IMR-90 (cell line): ENCODE measurements around the gene IL36RN. TPM values are rescaled to one million over a fixed set of nuclear protein-coding genes. Genes with fewer than 3 reads are reported as not detected.

Experiments
- microRNA-seq, 2 experiments: library from miRNA; stranded (forward) in 1 of 2; unstranded in 1 of 2; fragments of 10-50 nt in 1 of 2; fragments of <30 nt in 1 of 2; gene quantifications in 1 of 2; microRNA quantifications in 1 of 2; one replicate each; pipeline versions ENCODE3 to v1.1.0; 2013 to 2020; ENCODE audit not compliant: insufficient read depth in 1 of 2, insufficient read length in 1 of 2, unreplicated experiment in 1 of 2
- polyA plus RNA-seq, 3 experiments: library from polyadenylated mRNA; depleted of rRNA; stranded (reverse); fragments of >200 nt; gene quantifications; 2 replicates each; pipeline ENCODE4 v1.2.3, GENCODE V29; 2012; ENCODE audit warnings: low replicate concordance in 1 of 3
- small RNA-seq, 5 experiments: library from RNA; depleted of rRNA; stranded (forward); fragments of <200 nt; gene quantifications; one replicate each; pipeline ENCODE3, GENCODE V24; 2012
- total RNA-seq: library from RNA; depleted of rRNA; stranded (reverse); fragments of >200 nt; gene quantifications from 2 replicates; pipeline ENCODE4 v1.2.3, GENCODE V29; 2012; rRNA removed

The IL36RN gene
- total and polyA plus RNA-seq, 2 of the 4 experiments (the other 2 are of a cell fraction), result not detected

Small RNAs within 50 kb of the gene (microRNA-seq; reads per million reads assigned to microRNA genes)
- gene RNU6-1180P (ENCODE audit: insufficient read depth, insufficient read length), result not detected

Small RNAs within 50 kb of the gene (small RNA-seq; reads per million reads assigned to genes)
- gene RNU6-1180P, result 0 to 2.4 (median 0) reads per million in 5 experiments

Other genes starting within 250 kb of the IL36RN start
- 3.0 and 3.6 TPM in 2 replicates for gene IL1B, start 222.4 kb upstream of the IL36RN start, total RNA-seq
- gene IL1B, start 222.4 kb upstream of the IL36RN start, polyA plus RNA-seq (2012; rRNA removed), result 3.2 and 4.4 TPM in 2 replicates
- not detected in 2 replicates for gene IL37, start 148.0 kb upstream of the IL36RN start, total RNA-seq
- gene IL37, start 148.0 kb upstream of the IL36RN start, polyA plus RNA-seq (2012; rRNA removed), result 0.15 TPM in 1 of 2 replicates, not detected in the other
- gene IL36G, start 81.2 kb upstream of the IL36RN start, total RNA-seq, result not detected in 2 replicates
- not detected in 2 replicates for gene IL36G, start 81.2 kb upstream of the IL36RN start, polyA plus RNA-seq (2012; rRNA removed)
- gene IL36A, start 53.7 kb upstream of the IL36RN start, total RNA-seq, result not detected in 2 replicates
- not detected in 2 replicates for gene IL36A, start 53.7 kb upstream of the IL36RN start, polyA plus RNA-seq (2012; rRNA removed)
- not detected in 2 replicates for gene IL36B, start 6.3 kb upstream of the IL36RN start, total RNA-seq
- gene IL36B, start 6.3 kb upstream of the IL36RN start, polyA plus RNA-seq (2012; rRNA removed), result not detected in 2 replicates
- not detected in 2 replicates for gene IL1F10, start 8.8 kb downstream of the IL36RN start, total RNA-seq
- gene IL1F10, start 8.8 kb downstream of the IL36RN start, polyA plus RNA-seq (2012; rRNA removed), result not detected in 2 replicates
- gene IL1RN, start 68.4 kb downstream of the IL36RN start, total RNA-seq, result not detected in 2 replicates
- gene IL1RN, start 68.4 kb downstream of the IL36RN start, polyA plus RNA-seq (2012; rRNA removed), result not detected in 2 replicates
- gene PSD4, start 114.8 kb downstream of the IL36RN start, total RNA-seq, result 0.28 and 0.36 TPM in 2 replicates
- gene PSD4, start 114.8 kb downstream of the IL36RN start, polyA plus RNA-seq (2012; rRNA removed), result 0.55 and 0.70 TPM in 2 replicates
- gene PAX8, start 219.7 kb downstream of the IL36RN start, total RNA-seq, result 0.18 and 0.28 TPM in 2 replicates
- gene PAX8, start 219.7 kb downstream of the IL36RN start, polyA plus RNA-seq (2012; rRNA removed), result 1.1 and 1.5 TPM in 2 replicates